Activated CD4-positive, alpha-beta T cell treated with anti-CD3 and anti-CD28 coated beads, Interleukin-2, amount 50 U/mL, for 24 hours (primary cell): ENCODE results near the gene HAVCR1.
"Not testable (repeated sequence)": the region's sequence is repeated elsewhere in the genome, so short reads cannot be mapped to it uniquely, and the experiment has no call there.

ENCODE experiments used
- DNase-seq, 2 donors: peaks; one replicate each; pipeline ENCODE4 v3.0.0-alpha.2; 2020; ENCODE audit warnings: low read depth in 1 of 2, low spot score in 1 of 2

The HAVCR1 gene

DNA sequence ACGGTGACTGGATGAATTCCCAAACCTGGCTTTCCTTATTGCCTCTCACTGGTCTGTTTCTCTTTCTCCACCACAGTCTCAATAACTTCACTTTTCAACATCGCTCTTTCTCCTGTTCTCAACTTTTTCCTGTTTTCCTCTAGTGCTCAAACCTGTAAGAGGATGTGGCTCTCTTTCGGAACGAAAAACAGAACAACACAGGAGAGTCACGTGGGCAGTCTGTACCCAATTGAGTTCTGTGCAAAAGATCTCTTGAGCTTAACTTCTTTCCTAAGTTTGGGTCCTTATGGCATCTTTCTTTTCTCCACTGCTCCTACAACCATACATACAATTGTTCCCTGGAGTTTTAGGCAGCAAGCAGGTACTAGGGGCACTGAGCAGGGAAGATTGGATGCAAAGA is 8.9 kb downstream of the HAVCR1 start:
- no peak for DNase-seq

GRCh38 chr5:157049605-157050004 is 9.3 kb downstream of the HAVCR1 start:
- no peak for DNase-seq

DNA sequence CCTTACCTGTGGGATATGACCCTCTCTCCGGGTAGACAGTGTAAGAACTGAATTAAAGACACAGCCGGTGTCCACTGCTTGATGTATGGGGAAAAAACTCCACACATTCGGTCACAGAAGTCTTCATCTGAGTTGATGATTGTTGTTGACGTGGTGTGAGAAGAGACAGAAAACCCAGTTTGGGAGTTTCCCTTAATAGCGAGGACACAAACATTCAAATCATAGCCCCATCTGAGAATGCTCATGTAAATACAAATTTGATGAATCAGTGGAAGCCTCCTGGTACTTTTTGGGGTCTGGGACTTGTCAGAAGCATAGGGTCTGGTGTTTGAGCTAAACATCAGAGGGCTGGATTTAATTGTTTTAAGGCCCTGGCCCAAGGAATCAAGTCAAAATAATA is 11.0 kb downstream of the HAVCR1 start:
- no peak for DNase-seq

DNA sequence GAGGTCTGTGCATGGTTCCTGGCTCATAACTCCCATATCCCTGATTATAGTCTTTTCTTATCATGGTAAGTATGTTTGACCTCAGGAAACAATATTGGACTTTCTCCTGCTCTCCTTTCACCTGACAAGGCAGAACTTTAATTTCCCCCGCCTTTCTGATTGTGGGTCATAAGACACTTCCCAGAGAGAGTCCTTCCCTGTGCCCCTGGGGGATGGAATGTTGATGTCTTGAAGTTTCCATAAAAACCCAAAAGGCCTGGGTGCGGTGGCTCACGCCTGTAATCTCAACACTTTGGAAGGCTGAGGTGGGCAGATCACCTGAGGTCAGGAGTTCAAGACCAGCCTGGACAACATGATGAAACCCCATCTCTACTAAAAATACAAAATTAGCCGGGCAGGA is 11.9 kb downstream of the HAVCR1 start:
- DNase-seq: not testable (repeated sequence)

DNA sequence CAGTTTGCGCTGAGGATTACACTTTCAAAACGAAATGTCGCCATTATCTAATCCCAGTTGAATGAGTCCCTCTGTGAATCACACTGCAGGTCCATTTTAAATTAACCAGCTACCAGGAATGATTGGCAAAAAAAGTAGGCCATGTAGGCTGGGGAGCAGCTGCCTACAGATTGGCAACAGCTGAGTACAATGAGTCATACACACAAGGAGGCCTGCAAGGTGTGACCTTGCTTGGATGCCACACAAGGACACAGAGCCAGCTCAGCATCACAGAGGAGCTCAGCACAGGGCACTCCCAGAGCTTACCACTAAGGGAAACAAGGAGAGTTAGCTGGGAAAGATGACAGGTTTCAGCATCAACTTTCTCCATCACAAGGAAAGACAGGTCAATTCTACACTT is 12.9 kb downstream of the HAVCR1 start:
- DNase-seq: no peak

GRCh38 chr5:157045601-157046000 is 13.3 kb downstream of the HAVCR1 start:
- no peak for DNase-seq

GRCh38 chr5:157038568-157039187 is 20.2 kb downstream of the HAVCR1 start:
- no peak for DNase-seq

DNA sequence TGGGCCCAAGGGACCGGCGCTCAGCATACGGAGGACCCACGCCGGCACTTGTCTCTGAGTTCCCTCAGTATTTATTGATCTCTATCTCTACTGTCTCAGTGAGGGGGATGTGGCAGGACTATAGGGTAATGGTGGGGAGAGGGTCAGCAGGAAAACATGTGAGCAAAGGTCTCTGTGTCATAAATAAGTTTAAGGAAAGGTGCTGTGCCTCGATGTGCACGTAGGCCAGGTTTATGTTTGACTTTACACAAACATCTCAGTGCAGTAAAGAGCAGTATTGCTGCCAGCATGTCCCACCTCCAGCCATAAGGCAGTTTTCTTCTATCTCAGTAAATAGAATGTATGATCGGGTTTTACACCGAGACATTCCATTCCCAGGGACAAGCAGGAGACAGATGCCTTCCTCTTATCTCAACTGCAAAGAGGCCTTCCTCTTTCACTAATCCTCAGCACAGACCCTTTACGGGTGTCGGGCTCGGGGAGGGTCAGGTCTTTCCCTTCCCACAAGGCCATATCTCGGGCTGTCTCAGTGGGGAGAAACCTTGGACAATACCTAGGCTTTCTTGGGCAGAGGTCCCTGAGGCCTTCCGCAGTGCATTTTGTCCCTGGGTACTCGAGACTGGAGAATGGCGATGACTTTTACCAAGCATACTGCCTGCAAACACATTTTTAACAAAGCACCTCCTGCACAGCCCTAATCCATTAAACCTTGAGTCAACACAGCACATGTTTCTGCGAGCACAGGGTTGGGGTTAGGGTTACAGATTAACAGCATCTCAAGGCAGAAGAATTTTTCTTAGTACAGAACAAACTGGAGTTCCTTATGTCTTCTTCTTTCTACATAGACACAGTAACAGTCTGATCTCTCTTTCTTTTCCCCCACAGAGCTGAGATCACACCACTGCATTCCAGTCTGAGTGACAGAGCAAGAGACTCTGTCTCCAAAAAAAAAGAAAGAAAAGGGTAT is 24.5 kb downstream of the HAVCR1 start:
- DNase-seq: not testable (repeated sequence)

- DNase-seq: no peak
Measured at GRCh38 chr5:157033071-157033583, 25.8 kb downstream of the HAVCR1 start.

- DNase-seq: no peak
Measured at GRCh38 chr5:157030692-157031091, 28.2 kb downstream of the HAVCR1 start.

DNA sequence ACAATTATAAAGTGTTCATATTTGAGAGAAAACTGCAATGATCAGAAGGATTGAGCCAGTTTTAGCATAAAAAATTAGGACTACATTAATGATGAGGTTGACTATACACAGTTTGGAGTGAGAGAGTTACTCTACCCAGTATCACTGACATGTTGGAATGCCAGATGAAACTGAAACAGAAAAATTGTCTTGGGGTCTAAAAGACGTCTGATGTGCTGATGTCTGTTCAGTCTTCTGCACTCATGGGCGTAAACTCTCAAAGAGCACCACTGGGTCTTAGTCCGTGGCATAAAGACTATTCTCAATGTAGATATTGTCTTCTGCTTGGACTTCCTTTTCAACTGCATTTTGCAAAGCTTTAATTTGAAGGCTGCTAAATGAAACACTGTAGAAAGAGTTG is 29.5 kb downstream of the HAVCR1 start:
- no peak for DNase-seq

GRCh38 chr5:157027663-157028062 is 31.3 kb downstream of the HAVCR1 start:
- DNase-seq: not testable (repeated sequence)

DNA sequence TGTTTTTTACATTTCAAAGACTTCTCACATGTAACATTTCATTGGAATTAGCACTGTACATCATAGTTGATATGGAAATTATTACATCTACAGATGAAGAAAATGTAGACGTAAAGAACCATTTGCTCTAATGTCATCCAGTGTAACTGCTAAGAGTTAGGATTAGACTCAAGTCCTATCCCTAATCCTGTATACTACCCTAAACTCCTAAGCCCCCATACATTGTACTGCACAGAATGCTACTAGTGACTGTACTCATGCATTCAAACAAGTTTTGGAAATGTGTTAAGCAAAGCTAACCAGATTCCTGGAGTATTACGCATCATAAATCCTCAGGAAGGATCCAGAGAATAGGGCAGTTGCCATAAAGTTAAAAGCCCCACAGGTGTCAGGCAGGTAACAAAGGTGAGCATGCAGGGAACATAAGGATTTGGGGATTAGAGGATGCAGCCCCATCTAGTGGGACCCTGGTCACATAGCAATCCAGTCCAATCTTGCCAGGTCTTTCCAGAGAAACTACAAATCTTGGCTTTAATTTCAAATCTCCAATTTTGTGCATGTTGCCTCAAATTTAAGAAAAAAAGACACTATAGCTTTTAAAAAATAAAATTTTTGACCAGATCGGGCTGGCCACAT is 32.0 kb downstream of the HAVCR1 start:
- no peak for DNase-seq

DNA sequence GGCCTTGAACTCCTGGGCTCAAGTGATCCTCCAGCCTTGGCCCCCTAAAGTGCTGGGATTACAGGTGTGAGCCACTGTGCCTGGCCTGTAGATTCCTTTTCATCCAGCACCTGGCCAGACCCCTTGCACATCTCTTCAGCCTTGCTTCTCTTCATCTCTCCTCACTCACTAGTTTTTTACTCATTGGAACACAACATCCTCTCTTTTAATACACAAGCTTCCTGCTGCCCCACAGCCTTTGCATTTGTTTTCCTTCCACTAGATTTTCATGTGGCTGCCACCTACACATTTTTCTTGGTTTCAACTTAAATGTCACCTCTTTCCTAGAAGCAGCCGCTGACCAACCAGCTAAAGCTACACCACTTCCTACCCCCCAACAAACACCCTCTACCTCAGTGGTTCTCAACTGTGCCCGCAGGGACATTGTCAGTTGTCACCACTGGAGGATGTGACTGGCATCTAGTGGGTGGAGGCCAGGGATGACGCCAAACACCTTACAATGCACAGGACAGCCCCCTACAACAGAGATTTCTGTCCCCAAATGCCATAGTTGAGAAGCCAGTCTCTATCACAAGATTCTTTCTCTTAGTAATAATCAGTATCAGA is 33.7 kb downstream of the HAVCR1 start:
- peak in 1 of 2 donors; percentile 35 for DNase-seq

DNA sequence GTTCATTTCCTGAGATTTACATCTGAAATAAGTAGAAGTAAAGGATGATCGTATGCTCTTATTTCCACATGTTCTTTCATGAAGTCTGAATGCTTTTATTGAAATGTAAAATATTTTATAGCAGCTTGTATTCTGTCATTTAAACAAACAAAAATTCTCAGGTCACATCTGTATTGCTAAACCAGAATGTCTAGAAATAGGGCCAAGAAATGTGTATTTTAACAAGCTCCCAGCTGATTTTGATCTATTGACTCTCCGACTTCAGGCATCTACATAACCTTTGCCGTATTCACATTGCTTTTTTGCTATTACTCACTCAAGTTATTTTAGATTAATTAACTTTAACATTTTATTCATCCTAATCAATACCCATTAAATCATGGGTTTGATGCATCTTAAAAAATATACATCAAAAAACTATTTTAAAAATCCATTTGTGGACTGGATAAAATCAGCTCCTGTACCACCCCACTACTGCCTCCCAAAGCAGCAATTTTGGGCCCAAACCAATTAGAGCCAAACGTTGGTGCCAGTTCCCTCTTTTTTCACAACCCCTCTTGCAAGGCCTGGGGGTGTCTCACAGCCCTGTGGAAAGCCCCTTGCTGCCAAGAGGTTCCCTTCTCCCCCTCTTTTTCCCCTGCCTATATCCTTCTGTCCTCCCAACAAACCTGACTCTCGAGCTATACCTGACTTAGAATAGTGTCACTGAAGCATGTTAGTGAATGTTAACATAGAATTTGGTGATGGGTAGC is 34.5 kb downstream of the HAVCR1 start:
- no peak for DNase-seq

DNA sequence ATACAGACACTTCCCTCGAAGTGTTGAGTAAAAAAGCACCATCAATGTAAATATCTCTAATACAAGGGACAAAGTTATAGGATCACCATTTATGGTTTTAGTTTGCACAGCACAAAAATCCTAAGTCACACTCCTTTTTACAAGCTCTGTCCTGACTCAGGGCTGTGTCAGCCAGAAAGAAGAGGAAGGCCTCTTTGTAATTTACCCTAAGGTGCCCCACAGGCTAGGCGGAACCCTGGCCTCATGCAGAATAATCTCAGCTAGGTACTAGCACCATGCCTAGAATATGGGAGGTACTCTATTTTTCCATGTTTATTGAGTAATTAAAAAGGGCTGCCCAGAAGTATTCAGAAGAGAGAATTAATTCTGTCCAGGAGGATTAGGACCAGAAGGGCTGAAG is 36.9 kb downstream of the HAVCR1 start:
- no peak for DNase-seq

GRCh38 chr5:157020511-157021222 is 38.2 kb downstream of the HAVCR1 start:
- no peak for DNase-seq

GRCh38 chr5:157020002-157020401 is 38.9 kb downstream of the HAVCR1 start:
- no peak for DNase-seq

- not testable (repeated sequence) for DNase-seq
Measured at GRCh38 chr5:157014143-157014542, 44.8 kb downstream of the HAVCR1 start.

DNA sequence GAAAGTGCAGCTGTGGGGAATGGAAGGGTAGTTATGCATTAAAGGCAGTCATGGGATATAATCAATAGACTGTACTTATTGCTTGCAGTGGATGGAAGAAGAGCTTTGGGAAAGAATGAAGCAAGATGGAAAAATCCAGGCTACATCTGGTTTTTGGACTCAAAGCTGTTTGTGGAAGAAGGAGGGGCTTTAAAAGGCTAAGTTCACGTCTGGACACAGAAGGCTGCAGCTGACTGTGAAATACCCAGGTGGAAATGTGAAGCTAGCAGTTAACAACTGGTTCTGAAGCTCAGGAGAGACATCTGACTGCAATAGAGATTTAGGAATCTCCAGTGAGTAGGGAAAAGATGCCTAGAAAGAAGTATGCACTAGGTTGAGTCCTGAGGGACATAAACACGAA is 52.7 kb downstream of the HAVCR1 start:
- no peak for DNase-seq
